T1000 (cell line): ENCODE measurements around the gene ADGRG3.
"Not testable (repeated sequence)": the region's sequence is repeated elsewhere in the genome, so short reads cannot be mapped to it uniquely, and the experiment has no call there.

Experiments used
- DNase-seq: peaks from one replicate; lab custom pipeline; 2025; ENCODE audit warnings: mixed read lengths; lab: John Stamatoyannopoulos, UW

The ADGRG3 gene

GRCh38 chr16:57697896-57698537, 29.9 kb downstream of the ADGRG3 start:
- no peak for DNase-seq

GRCh38 chr16:57698812-57699405, 30.8 kb downstream of the ADGRG3 start:
- no peak for DNase-seq

- DNase-seq: no peak
Observed at GRCh38 chr16:57699481-57699880, 31.4 kb downstream of the ADGRG3 start.

GRCh38 chr16:57699899-57700298, 31.8 kb downstream of the ADGRG3 start:
- no peak for DNase-seq

- DNase-seq: no peak
Observed at GRCh38 chr16:57700781-57701551, 32.9 kb downstream of the ADGRG3 start.

GRCh38 chr16:57701759-57702371, 33.8 kb downstream of the ADGRG3 start:
- DNase-seq: no peak

GRCh38 chr16:57703416-57704010, 35.4 kb downstream of the ADGRG3 start:
- no peak for DNase-seq

- no peak for DNase-seq
Observed at GRCh38 chr16:57704011-57704904, 36.2 kb downstream of the ADGRG3 start.

GRCh38 chr16:57704905-57705852, 37.1 kb downstream of the ADGRG3 start:
- DNase-seq: no peak

GRCh38 chr16:57706717-57707116, 38.6 kb downstream of the ADGRG3 start:
- no peak for DNase-seq

- DNase-seq: no peak
Observed at GRCh38 chr16:57707331-57707730, 39.2 kb downstream of the ADGRG3 start.

GRCh38 chr16:57708168-57708567, 40.1 kb downstream of the ADGRG3 start:
- DNase-seq: no peak

GRCh38 chr16:57709663-57710062, 41.6 kb downstream of the ADGRG3 start:
- DNase-seq: no peak

GRCh38 chr16:57711346-57711745, 43.2 kb downstream of the ADGRG3 start:
- no peak for DNase-seq

- DNase-seq: no peak
Observed at GRCh38 chr16:57711993-57712392, 43.9 kb downstream of the ADGRG3 start.

GRCh38 chr16:57712569-57712968, 44.5 kb downstream of the ADGRG3 start:
- DNase-seq: not testable (repeated sequence)

GRCh38 chr16:57713596-57713995, 45.5 kb downstream of the ADGRG3 start:
- DNase-seq: no peak

- no peak for DNase-seq
Observed at GRCh38 chr16:57714047-57714446, 45.9 kb downstream of the ADGRG3 start.

- DNase-seq: no peak
Observed at GRCh38 chr16:57720142-57720575, 52.1 kb downstream of the ADGRG3 start.
